WI38 (cell line): ENCODE data around the gene GIMAP7.

Experiments used
- H3K4me3 ChIP-seq: 2 replicates; pipeline ENCODE4 v1.5.1; 2011; ENCODE audit warnings: low read depth, mild to moderate bottlenecking, control low read depth, low read length
- TF ChIP-seq, protein P1 (sequence below): IDR thresholded peaks from 2 replicates; pipeline ENCODE4 v1.5.1; 2012; ENCODE audit warnings: low read depth, mild to moderate bottlenecking, control low read depth, low read length

Gene GIMAP7

DNA sequence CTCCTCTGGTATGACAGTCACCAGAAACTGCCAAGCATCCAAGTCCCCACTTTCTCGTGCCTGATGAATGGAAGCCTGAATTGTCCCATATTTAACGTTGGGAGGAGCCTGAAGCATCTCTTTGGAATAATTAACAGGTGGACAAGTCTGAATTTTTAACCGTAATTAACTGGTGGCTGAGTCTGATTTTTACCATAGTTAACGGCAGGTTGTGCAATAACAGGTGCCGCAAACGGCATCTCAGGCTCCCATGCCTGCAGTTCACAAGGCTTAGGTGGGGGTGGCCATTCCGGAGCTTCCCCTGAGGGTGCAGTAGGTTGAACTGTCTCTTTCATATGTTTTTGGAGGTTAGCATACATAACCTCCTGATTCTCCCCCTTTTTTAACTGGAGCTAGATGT, 50.6 kb downstream of the GIMAP7 start:
- H3K4me3 ChIP-seq = no peak overlapping the region
- TF ChIP-seq, protein P1, sequence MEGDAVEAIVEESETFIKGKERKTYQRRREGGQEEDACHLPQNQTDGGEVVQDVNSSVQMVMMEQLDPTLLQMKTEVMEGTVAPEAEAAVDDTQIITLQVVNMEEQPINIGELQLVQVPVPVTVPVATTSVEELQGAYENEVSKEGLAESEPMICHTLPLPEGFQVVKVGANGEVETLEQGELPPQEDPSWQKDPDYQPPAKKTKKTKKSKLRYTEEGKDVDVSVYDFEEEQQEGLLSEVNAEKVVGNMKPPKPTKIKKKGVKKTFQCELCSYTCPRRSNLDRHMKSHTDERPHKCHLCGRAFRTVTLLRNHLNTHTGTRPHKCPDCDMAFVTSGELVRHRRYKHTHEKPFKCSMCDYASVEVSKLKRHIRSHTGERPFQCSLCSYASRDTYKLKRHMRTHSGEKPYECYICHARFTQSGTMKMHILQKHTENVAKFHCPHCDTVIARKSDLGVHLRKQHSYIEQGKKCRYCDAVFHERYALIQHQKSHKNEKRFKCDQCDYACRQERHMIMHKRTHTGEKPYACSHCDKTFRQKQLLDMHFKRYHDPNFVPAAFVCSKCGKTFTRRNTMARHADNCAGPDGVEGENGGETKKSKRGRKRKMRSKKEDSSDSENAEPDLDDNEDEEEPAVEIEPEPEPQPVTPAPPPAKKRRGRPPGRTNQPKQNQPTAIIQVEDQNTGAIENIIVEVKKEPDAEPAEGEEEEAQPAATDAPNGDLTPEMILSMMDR = no peak

DNA sequence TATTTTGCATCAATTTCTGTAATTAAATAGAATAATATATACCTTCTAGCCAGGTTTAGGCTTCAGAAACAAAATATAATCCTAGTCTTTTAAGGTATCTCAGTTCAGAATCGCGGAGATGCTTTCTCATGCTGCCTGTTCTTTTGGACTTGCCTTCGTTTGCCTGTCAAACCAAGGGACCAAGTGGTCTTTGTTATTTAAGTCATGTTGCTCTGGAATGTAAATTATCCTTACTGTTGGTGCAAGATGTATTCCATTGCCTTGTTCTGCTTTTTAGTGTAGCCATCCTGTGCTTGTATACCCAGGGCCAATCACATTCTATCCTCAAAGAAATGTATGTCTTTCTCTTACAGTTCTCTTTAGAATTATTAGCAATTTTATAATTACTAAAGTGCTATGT, 51.5 kb downstream of the GIMAP7 start:
- TF ChIP-seq, protein P1 = no peak

DNA sequence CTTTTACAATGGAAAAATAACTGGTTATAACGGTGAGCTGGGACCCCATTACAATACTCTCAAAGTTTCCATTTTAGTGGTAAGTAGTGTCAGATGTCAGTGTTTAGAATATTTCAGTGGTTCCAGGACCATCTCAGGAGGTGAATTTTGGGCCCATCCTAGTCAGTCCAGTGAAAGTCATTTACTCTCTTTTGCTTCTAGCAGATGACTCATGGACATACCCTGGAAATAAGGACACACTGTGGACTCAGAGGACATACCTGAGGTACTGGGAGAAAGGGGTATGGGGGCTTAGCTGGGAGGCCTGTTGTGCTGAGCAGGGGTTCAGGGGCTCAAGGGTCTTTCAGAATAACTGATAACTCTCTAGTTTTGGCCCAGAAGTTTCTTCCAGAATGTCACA, 51.9 kb downstream of the GIMAP7 start:
- TF ChIP-seq, protein P1 = no peak

More for the DNA sequence above, 51.5 kb downstream of the GIMAP7 start:
- no peak overlapping the region for H3K4me3 ChIP-seq

DNA sequence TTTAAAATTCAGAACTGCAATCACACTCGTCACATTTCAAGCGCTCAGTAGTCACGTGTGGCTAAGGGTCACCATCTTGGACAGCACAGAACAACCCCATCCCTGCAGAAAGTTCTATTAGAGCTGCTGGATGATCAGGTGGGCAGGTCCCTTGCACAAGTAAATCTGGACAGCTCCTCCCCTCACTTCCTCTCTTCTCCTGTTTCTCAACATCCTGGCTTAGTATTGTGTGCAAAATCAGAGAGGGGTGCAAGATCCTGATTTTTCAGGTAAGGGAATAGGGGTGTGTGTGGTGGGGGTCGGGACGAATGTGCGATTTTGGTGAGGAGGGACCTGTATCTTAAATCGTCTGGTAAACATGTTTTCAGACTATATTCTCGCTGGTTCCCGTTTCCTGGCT, 52.5 kb downstream of the GIMAP7 start, which contains the start of gene GIMAP4:
Gene GIMAP4 (plus strand): TSS at position 222 of the 400 bp plus-strand sequence. CDS start 2,512 bp downstream, outside the sequence.
- no peak within 1 kb of the TSS for H3K4me3 ChIP-seq
- TF ChIP-seq, protein P1 = no peak

More for the DNA sequence above, 51.9 kb downstream of the GIMAP7 start:
- H3K4me3 ChIP-seq = no peak overlapping the region

DNA sequence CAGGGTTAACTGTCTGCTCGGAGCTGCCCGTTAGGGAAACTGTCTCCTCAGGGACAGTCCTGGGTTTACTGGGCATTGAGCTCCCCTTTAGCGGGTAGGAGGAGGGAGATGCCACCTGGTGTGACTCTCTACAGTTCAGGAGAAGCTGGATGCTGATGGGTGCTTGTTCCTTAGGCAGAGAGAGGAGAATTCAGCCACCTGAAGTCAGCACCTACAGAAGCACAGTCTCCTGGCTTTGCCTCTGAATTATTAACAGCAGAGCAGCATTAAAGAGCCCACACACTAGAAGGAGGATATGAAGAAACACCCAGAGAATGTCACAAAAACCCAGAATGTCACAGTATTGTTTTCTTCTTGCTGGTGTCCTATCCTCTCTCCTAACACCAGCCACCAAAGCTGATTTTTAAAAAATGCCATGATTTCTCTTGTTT, 53.2 kb downstream of the GIMAP7 start:
- H3K4me3 ChIP-seq = no peak overlapping the region
- TF ChIP-seq, protein P1 = no peak

DNA sequence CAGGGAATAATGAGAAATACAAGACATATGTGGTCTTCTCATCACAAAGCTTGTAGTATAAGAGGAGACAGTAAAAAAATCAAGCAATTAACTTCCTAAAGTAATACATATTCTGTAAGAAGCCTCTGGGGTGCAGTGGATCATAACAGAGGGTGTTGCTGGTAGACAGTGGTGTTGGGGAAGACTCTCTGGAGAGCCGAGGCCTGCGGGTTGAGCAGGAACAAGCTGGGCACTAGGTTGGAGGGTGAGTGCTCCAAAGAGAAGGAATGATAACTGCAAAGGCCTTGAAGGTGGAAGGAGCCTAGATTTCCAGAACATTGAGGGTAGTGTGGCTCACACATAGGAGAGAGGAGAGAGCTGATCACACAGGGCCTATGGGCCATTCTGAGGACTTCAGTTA, 54.0 kb downstream of the GIMAP7 start:
- TF ChIP-seq, protein P1 = no peak
- H3K4me3 ChIP-seq = no peak overlapping the region

DNA sequence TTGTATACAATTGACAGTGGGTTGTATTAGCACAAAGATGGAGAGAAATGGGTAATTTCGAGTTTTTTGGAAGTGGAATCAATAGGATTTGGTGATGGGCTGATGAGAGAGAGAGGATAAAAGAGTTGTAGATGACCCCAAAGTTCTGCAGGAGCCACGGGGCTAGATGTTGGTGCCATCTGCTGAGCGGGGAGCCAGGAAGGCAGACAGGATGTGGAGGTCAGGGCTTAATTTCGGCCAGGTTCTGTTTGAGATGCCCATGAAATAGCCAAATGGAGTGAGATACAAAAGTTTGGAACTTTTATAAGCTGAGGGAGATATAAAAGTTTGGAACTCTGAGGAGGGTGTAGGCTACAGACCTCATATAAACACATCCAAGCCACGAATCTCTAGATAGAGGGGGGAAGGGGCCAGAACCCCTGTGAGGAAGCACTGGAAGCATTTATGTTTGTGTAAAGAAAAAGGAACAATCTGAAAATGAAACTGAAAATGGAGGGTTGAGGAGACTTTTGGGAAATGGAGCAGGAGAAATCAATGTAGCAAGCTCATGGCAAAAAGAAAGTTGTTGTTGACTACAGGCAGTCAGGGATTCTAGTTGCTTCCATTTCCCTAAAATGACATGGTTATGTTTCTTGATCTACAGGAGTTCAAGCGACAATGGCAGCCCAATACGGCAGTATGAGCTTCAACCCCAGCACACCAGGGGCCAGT, 54.7 kb downstream of the GIMAP7 start:
- TF ChIP-seq, protein P1 = no peak
- H3K4me3 ChIP-seq = no peak overlapping the region
